ENCODE data around the gene MRPS34.

MRPS34 gene

GRCh38 chr16:1757714-1758461, 15.0 kb downstream of the MRPS34 start:
- no peaks in the 10 kb centered on the region for H3K4me1 ChIP-seq (ENCODE audit: insufficient read depth, low read length, severe bottlenecking)
- H3K9ac ChIP-seq (ENCODE audit: low read length) = no peak overlapping the region
- H3K4me2 ChIP-seq (ENCODE audit: low read length) = no peak overlapping the region
- no peak overlapping the region for H3K27ac ChIP-seq (ENCODE audit: low read depth, low read length, poor library complexity, severe bottlenecking)
- H3K36me3 ChIP-seq (ENCODE audit: insufficient read depth, low read length) = peaks cover 42% of the 10 kb centered on the region
- no peak overlapping the region for H2AFZ ChIP-seq (ENCODE audit: low read length)
- no peaks in the 10 kb centered on the region for H3K27me3 ChIP-seq (ENCODE audit: insufficient read depth, low read length)
- no peaks in the 10 kb centered on the region for H3K9me3 ChIP-seq (ENCODE audit: low read length)
- TF ChIP-seq EZH2 (IDR thresholded peaks at IDR 0.05; ENCODE audit: borderline replicate concordance, low read length) (no peak), CTCF (IDR thresholded peaks at IDR 0.05; ENCODE audit: low read length) (no peak)
- H3K79me2 ChIP-seq (ENCODE audit: insufficient read depth, low read length) = no peaks in the 10 kb centered on the region
- H4K20me1 ChIP-seq (ENCODE audit: insufficient read depth, low read length) = no peaks in the 10 kb centered on the region
- no peak overlapping the region for H3K4me3 ChIP-seq (ENCODE audit: low read depth, low read length, poor library complexity, severe bottlenecking)
- H3K9me2 ChIP-seq (ENCODE audit: low read depth, low read length) = no peaks in the 10 kb centered on the region
- H3F3A ChIP-seq (ENCODE audit: insufficient read depth, low read length) = no peaks in the 10 kb centered on the region

DNA sequence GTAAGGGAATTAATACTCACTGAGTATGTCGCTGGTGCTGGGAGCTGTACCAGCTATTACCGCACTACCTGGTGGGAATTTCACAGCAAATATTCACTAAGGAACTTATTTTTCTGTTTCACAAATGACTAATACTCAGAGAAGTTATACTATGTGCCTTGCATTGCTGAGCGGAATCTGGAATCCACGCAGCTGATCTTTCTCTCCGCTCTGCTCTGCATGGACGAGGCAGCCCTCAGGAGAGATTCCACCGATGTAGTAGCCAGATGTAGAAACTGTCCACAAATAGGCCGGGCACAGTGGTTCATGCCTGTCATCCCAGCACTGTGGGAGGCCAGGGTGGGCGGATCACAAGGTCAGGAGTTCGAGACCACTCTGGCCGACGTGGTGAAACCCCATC, 18.7 kb downstream of the MRPS34 start:
- H3F3A ChIP-seq (ENCODE audit: insufficient read depth, low read length) = no peaks in the 10 kb centered on the region
- no peaks in the 10 kb centered on the region for H3K79me2 ChIP-seq (ENCODE audit: insufficient read depth, low read length)
- no peak overlapping the region for H3K9ac ChIP-seq (ENCODE audit: low read length)
- no peak overlapping the region for H3K4me2 ChIP-seq (ENCODE audit: low read length)
- no peaks in the 10 kb centered on the region for H4K20me1 ChIP-seq (ENCODE audit: insufficient read depth, low read length)
- no peak overlapping the region for H2AFZ ChIP-seq (ENCODE audit: low read length)
- peaks cover 43% of the 10 kb centered on the region for H3K36me3 ChIP-seq (ENCODE audit: insufficient read depth, low read length)
- TF ChIP-seq CTCF (IDR thresholded peaks at IDR 0.05; ENCODE audit: low read length) (no peak), EZH2 (IDR thresholded peaks at IDR 0.05; ENCODE audit: borderline replicate concordance, low read length) (no peak)
- no peak overlapping the region for H3K4me3 ChIP-seq (ENCODE audit: low read depth, low read length, poor library complexity, severe bottlenecking)
- no peaks in the 10 kb centered on the region for H3K27me3 ChIP-seq (ENCODE audit: insufficient read depth, low read length)
- no peaks in the 10 kb centered on the region for H3K4me1 ChIP-seq (ENCODE audit: insufficient read depth, low read length, severe bottlenecking)
- no peaks in the 10 kb centered on the region for H3K9me3 ChIP-seq (ENCODE audit: low read length)
- no peaks in the 10 kb centered on the region for H3K9me2 ChIP-seq (ENCODE audit: low read depth, low read length)
- H3K27ac ChIP-seq (ENCODE audit: low read depth, low read length, poor library complexity, severe bottlenecking) = no peak overlapping the region

GRCh38 chr16:1752853-1753252, 20.1 kb downstream of the MRPS34 start:
- H4K20me1 ChIP-seq (ENCODE audit: insufficient read depth, low read length) = no peaks in the 10 kb centered on the region
- H3K27me3 ChIP-seq (ENCODE audit: insufficient read depth, low read length) = no peaks in the 10 kb centered on the region
- H3K27ac ChIP-seq (ENCODE audit: low read depth, low read length, poor library complexity, severe bottlenecking) = no peak overlapping the region
- no peak overlapping the region for H3K9ac ChIP-seq (ENCODE audit: low read length)
- H3K4me1 ChIP-seq (ENCODE audit: insufficient read depth, low read length, severe bottlenecking) = no peaks in the 10 kb centered on the region
- H3K9me3 ChIP-seq (ENCODE audit: low read length) = no peaks in the 10 kb centered on the region
- no peaks in the 10 kb centered on the region for H3F3A ChIP-seq (ENCODE audit: insufficient read depth, low read length)
- H3K4me2 ChIP-seq (ENCODE audit: low read length) = no peak overlapping the region
- no peak overlapping the region for H3K4me3 ChIP-seq (ENCODE audit: low read depth, low read length, poor library complexity, severe bottlenecking)
- TF ChIP-seq CTCF (IDR thresholded peaks at IDR 0.05; ENCODE audit: low read length) = no peak
- peaks cover 52% of the 10 kb centered on the region for H3K36me3 ChIP-seq (ENCODE audit: insufficient read depth, low read length)
- H2AFZ ChIP-seq (ENCODE audit: low read length) = no peak overlapping the region
- no peaks in the 10 kb centered on the region for H3K9me2 ChIP-seq (ENCODE audit: low read depth, low read length)
- no peaks in the 10 kb centered on the region for H3K79me2 ChIP-seq (ENCODE audit: insufficient read depth, low read length)

All from OCI-LY1 (cell line).